HG03575 (cell line): Measurements from ENCODE around the gene LACTBL1.
"Not testable (repeated sequence)": the region's sequence is repeated elsewhere in the genome, so short reads cannot be mapped to it uniquely, and the experiment has no call there.

Experiments
- ATAC-seq: cut with Tn5 transposase; IDR thresholded peaks from one replicate; pipeline ENCODE4 v1.9.1; 2021; ENCODE audit not compliant: unreplicated experiment, insufficient number of reproducible peaks, low FRiP score; ENCODE audit errors: extremely low read depth

The LACTBL1 gene

GRCh38 chr1:22983944-22984343 lies 11.3 kb upstream of the LACTBL1 start:
- no peak for ATAC-seq

- not testable (repeated sequence) for ATAC-seq
Observed at GRCh38 chr1:22980471-22980790, 7.8 kb upstream of the LACTBL1 start.

- ATAC-seq, result no peak
Observed at GRCh38 chr1:22978299-22978698, 5.6 kb upstream of the LACTBL1 start.

GRCh38 chr1:22976461-22977243 lies 4.0 kb upstream of the LACTBL1 start:
- no peak for ATAC-seq

GRCh38 chr1:22976127-22976460 lies 3.4 kb upstream of the LACTBL1 start:
- no peak for ATAC-seq

GRCh38 chr1:22975694-22976093 lies 3.0 kb upstream of the LACTBL1 start:
- no peak for ATAC-seq

GRCh38 chr1:22971611-22972405 lies 858 bp downstream of the LACTBL1 start:
- ATAC-seq, result no peak

- no peak for ATAC-seq
Observed at GRCh38 chr1:22971161-22971560, 1.5 kb downstream of the LACTBL1 start.

GRCh38 chr1:22970096-22970495 lies 2.6 kb downstream of the LACTBL1 start:
- ATAC-seq, result no peak

GRCh38 chr1:22969304-22969709 lies 3.4 kb downstream of the LACTBL1 start:
- no peak for ATAC-seq

GRCh38 chr1:22967833-22968232 lies 4.8 kb downstream of the LACTBL1 start:
- no peak for ATAC-seq

- ATAC-seq, result no peak
Observed at GRCh38 chr1:22966309-22966708, 6.4 kb downstream of the LACTBL1 start.

- ATAC-seq, result no peak
Observed at GRCh38 chr1:22963044-22963677, 9.5 kb downstream of the LACTBL1 start.

- no peak for ATAC-seq
Observed at GRCh38 chr1:22962558-22962957, 10.1 kb downstream of the LACTBL1 start.

- ATAC-seq, result no peak
Observed at GRCh38 chr1:22959545-22960360, 12.9 kb downstream of the LACTBL1 start.

GRCh38 chr1:22958556-22958955 lies 14.1 kb downstream of the LACTBL1 start:
- ATAC-seq, result no peak

- no peak for ATAC-seq
Observed at GRCh38 chr1:22957066-22957465, 15.6 kb downstream of the LACTBL1 start.

GRCh38 chr1:22955146-22955545 lies 17.5 kb downstream of the LACTBL1 start:
- no peak for ATAC-seq

- ATAC-seq, result no peak
Observed at GRCh38 chr1:22953740-22954141, 18.9 kb downstream of the LACTBL1 start.
